Activated CD8-positive, alpha-beta T cell treated with anti-CD3 and anti-CD28 coated beads, Interleukin-2, amount 10 ng/mL, durations not matched to agents 7 days and 5 days (primary cell): ENCODE measurements around the gene PSME4. TPM values are rescaled to one million over a fixed set of nuclear protein-coding genes. Genes with fewer than 3 reads are reported as not detected.
"Not testable (repeated sequence)": the region's sequence is repeated elsewhere in the genome, so short reads cannot be mapped to it uniquely, and the experiment has no call there.

Source experiments
- ATAC-seq: fragments of 150-1000 bp; cut with Tn5 transposase; one replicate; pipeline ENCODE4 v1.10.0; 2021; ENCODE audit warnings: moderate library complexity
- CTCF ChIA-PET: fragments of 350-600 bp; sonication (Branson Sonifier 250); formaldehyde crosslinking; loops from one replicate; lab custom pipeline; 2021; ENCODE audit warnings: antibody characterized with exemption; lab: Charles Lee
- POLR2A ChIA-PET: fragments of 350-600 bp; sonication (Branson Sonifier 250); formaldehyde crosslinking; loops from one replicate; lab custom pipeline; 2021; ENCODE audit warnings: antibody characterized with exemption; lab: Charles Lee
- DNase-seq: peaks from one replicate; pipeline ENCODE4 v3.0.0-alpha.2; 2020
- H3K27ac Mint-ChIP-seq: one replicate; pipeline ENCODE4 v1.8.0; 2021; ENCODE audit warnings: mild to moderate bottlenecking, mixed read lengths
- H3K27me3 Mint-ChIP-seq: one replicate; pipeline ENCODE4 v1.8.0; 2021; ENCODE audit warnings: low read depth, mixed read lengths
- H3K36me3 Mint-ChIP-seq: one replicate; pipeline ENCODE4 v1.8.0; 2021; ENCODE audit warnings: low read depth, mixed read lengths
- H3K4me1 Mint-ChIP-seq: one replicate; pipeline ENCODE4 v1.8.0; 2021; ENCODE audit warnings: low read depth, mixed read lengths
- H3K4me3 Mint-ChIP-seq: one replicate; pipeline ENCODE4 v1.8.0; 2021; ENCODE audit warnings: mild to moderate bottlenecking, mixed read lengths
- H3K9me3 Mint-ChIP-seq: one replicate; pipeline ENCODE4 v1.8.0; 2022; ENCODE audit warnings: mixed read lengths; ENCODE audit not compliant: insufficient read depth
- total RNA-seq, 2 experiments: library from RNA; stranded (reverse); gene quantifications; one replicate each; pipeline ENCODE4 v1.2.3, GENCODE V29; 2021

PSME4 gene
- total RNA-seq, 2 experiments from 2014 or later: 55.3 to 56.8 TPM

DNA sequence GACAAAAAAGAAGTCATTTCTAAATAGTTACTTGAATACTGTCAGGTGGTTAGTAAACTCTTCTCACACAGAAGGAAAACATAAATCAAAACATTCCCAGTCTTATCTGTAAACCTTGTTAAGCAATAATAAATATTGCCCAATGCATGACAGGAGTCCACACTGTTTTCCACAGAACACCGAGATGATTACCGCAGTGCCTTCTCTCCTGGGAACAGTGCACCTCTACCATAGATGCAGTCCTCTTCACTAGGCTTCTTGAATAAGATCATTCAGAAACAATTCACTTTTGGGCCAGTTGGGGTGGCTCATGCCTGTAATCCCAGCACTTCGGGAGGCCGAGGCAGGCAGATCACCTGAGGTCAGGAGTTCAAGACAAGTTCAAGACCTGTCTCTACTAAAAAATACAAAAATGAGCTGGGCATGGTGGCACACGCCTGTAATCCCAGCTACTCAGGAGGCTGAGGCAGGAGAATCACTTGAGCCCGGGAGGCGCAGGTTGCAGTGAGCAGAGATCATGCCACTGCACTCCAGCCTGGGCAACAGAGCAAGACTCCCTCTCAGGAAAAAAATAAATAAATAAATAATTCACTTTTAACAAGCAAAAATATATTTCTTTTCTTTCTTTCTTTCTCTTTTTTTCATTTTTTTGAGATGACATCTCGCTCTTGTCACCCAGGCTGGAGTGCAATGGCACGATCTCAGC is 119.6 kb downstream of the PSME4 start:
- H3K4me3 Mint-ChIP-seq, POLR2A ChIA-PET, ATAC-seq, DNase-seq, H3K27ac Mint-ChIP-seq, H3K9me3 Mint-ChIP-seq, H3K27me3 Mint-ChIP-seq, H3K4me1 Mint-ChIP-seq, CTCF ChIA-PET: not testable (repeated sequence)
- peaks cover 22% of the 10 kb centered on the region for H3K36me3 Mint-ChIP-seq

DNA sequence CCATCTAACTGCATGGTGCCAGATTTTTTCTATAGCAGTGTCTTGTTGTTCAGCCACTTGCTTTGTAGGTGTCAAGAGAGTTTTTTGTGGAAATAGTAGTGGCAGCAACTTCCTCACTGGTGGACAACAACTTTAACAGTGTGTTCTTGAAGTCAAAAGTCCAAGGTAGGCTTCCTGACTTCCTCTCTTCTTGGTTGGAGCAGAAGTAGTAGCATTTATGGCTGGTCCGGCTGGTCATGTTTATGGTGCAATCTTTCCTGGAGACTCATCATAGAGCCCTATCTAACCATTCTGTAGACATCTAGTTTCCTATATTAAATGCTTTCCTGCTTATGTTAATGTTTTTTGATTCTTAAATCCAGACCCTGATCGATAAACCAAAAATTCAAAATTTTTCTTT is 122.7 kb downstream of the PSME4 start:
- Mint-ChIP-seq H3K4me1 (peaks cover 4% of the 10 kb centered on the region), H3K36me3 (peaks cover 11% of the 10 kb centered on the region), H3K27me3 (no peaks in the 10 kb centered on the region), H3K27ac (no peak overlapping the region), H3K9me3 (no peaks in the 10 kb centered on the region), H3K4me3 (no peak overlapping the region)
- POLR2A ChIA-PET: no interaction called here
- DNase-seq (no peak), ATAC-seq (no peak)
- CTCF ChIA-PET: no interaction called here

DNA sequence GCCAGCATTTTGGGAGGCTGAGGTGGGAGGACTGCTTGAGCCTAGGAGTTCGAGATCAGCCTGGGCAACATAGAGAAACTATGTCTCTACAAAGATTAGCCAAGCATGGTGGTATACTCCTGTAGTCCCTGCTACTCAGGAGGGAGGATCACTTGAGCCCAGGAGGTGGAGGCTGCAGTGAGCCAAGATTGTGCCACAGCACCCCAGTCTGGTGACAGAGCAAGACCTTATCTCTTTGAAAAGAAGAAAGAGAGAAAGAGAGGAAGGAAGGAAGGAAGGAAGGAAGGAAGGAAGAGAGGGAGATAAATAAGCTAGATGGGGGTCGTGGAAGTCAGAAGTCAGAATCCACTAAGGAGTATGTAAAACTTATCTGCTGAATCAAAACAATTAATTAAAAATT is 127.2 kb downstream of the PSME4 start:
- no peak for DNase-seq
- ATAC-seq: no peak
- Mint-ChIP-seq H3K27ac (no peak overlapping the region), H3K4me3 (no peak overlapping the region), H3K36me3 (peaks cover 7% of the 10 kb centered on the region), H3K4me1 (peaks cover 4% of the 10 kb centered on the region), H3K27me3 (no peaks in the 10 kb centered on the region), H3K9me3 (no peaks in the 10 kb centered on the region)
- ChIA-PET CTCF (no interaction called here), POLR2A (no interaction called here)

DNA sequence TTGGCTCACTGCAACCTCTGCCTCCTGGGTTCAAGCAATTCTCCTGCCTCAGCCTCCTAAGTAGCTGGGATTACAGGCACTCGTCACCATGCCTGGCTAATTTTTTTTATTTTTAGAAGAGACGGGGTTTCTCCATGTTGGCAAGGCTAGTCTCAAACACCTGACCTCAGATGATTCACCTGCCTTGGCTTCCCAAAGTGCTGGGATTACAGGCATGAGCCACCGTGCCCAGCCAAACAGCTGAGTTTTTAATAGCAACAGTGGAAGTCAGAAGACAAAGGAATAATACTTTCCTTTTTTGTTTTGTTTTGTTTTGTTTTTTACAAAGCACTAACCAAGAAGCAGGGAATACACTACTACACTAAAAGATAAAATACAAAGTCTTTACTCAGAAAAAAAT is 127.9 kb downstream of the PSME4 start:
- no peaks in the 10 kb centered on the region for H3K27me3 Mint-ChIP-seq
- H3K36me3 Mint-ChIP-seq: peaks cover 2% of the 10 kb centered on the region
- peaks cover 4% of the 10 kb centered on the region for H3K4me1 Mint-ChIP-seq
- no peaks in the 10 kb centered on the region for H3K9me3 Mint-ChIP-seq
- DNase-seq: no peak
- ATAC-seq: no peak
- no peak overlapping the region for H3K4me3 Mint-ChIP-seq
- H3K27ac Mint-ChIP-seq: no peak overlapping the region
- CTCF ChIA-PET: no interaction called here
- POLR2A ChIA-PET: no interaction called here

DNA sequence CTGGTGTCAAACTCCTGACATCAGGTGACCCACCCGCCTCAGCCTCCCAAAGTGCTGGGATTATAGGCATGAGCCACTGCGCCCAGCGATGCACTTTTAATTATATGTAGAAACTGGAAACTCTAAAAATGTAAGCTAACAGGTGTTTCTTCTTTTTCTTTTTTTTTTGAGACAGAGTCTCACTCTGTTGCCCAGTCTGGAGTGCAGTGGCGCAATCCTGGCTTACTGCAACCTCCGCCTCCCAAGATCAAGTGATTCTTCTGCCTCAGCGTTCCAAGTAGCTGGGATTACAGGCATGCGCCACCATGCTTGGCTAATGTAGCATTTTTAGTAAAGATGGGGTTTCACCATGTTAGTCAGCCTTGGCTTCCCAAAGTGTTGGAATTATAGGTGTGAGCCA is 129.1 kb downstream of the PSME4 start:
- H3K27me3 Mint-ChIP-seq: not testable (repeated sequence)

DNA sequence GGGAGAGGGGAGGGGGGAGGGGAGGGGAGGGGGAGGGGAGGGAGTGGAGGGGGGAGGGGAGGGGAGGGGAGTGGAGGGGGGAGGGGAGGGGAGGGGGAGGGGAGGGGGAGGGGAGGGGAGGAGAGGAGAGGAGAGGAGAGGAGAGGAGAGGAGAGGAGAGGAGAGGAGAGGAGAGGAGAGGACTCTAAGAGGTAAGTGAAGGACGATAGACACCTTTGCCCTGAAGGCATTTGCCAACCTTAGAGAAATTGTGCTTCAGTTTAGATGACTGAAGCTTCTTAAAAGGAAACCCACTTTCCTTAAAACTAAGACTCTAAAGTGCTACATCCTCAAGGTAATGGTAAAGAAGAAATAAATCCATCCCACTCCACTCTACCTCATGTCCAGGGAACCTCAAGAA is 130.2 kb downstream of the PSME4 start:
- CTCF ChIA-PET: no interaction called here

More for the DNA sequence above, 129.1 kb downstream of the PSME4 start:
- H3K36me3 Mint-ChIP-seq, CTCF ChIA-PET, H3K4me3 Mint-ChIP-seq, H3K27ac Mint-ChIP-seq, H3K9me3 Mint-ChIP-seq, DNase-seq, POLR2A ChIA-PET, ATAC-seq, H3K4me1 Mint-ChIP-seq: not testable (repeated sequence)

DNA sequence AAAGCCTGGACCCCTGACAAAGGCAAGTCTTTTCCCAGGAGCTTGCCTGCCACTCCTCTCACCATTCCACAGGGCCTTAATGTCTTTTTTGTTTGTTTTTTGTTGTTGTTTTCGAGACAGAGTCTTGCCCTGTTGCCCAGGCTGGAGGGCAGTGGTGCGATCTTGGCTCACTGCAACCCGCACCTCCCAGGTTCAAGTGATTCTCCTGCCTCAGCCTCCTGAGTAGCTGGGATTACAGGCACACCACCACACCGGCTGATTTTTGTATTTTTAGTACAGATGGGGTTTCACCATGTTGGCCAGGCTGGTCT is 140.9 kb downstream of the PSME4 start:
- H3K36me3 Mint-ChIP-seq, POLR2A ChIA-PET, H3K27me3 Mint-ChIP-seq, H3K4me3 Mint-ChIP-seq, CTCF ChIA-PET, H3K4me1 Mint-ChIP-seq, H3K9me3 Mint-ChIP-seq, ATAC-seq, H3K27ac Mint-ChIP-seq, DNase-seq: not testable (repeated sequence)

More for the DNA sequence above, 130.2 kb downstream of the PSME4 start:
- POLR2A ChIA-PET: no interaction called here
- Mint-ChIP-seq H3K4me3 (no peak overlapping the region), H3K36me3 (no peaks in the 10 kb centered on the region), H3K4me1 (peaks cover 4% of the 10 kb centered on the region), H3K27me3 (no peaks in the 10 kb centered on the region), H3K9me3 (no peaks in the 10 kb centered on the region), H3K27ac (no peak overlapping the region)
- no peak for ATAC-seq
- no peak for DNase-seq

DNA sequence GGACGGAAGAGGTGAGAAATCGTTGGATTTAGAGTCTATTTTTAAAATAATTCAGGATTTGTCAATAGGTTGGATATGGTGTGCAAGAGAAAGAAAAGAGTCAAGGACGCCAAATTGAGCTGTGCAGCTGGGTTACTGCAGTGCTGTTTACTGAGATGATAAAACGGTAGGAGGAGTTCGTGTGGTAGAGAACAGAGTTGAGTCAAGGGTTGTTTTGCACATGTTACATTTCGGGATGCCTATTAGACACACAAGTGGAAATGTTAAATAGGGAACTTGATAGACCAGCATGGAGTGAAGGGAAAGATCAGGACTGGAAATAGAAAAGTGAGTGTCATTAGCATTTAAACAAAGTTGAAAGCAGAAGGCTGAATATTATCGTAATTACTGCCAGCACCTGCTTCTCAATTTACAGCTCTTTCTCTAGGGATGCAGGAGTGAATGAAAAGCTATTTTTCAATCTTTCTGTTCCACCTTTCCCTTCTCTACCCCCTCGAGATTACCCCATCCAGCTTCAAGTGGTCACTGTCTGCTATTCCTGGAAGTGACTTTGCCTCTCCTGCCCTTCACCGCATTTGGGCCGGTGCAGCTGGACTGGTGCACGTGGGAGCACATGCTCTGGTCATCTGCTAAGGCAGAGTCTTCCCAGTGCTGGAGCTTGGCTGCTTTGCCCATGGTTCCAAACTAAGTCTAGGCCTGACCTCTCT is 141.4 kb downstream of the PSME4 start:
- H3K36me3 Mint-ChIP-seq: peaks cover 2% of the 10 kb centered on the region
- no peaks in the 10 kb centered on the region for H3K4me1 Mint-ChIP-seq
- H3K4me3 Mint-ChIP-seq: no peak overlapping the region
- no peaks in the 10 kb centered on the region for H3K9me3 Mint-ChIP-seq
- ChIA-PET CTCF (no interaction called here), POLR2A (no interaction called here)
- no peak overlapping the region for H3K27ac Mint-ChIP-seq
- no peak for DNase-seq
- H3K27me3 Mint-ChIP-seq: no peaks in the 10 kb centered on the region
- no peak for ATAC-seq

DNA sequence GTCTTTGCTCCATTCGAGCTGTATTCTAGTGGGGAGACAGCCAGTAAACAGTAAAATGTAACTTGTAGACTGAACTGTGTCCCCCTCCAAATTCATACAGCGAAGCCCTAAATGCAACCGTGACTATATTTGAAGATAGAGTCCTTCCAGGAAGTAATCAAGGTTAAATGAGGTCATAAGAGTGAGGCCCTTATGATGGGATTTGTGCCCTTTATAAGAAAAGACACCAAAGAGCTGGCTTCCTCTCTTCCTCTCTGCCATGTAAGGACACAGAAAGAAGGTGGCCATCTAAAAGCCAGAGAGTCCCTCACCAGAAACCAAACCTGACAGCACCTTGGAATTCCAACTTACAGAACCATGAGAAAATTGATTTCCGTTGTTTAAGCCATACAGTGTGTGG is 142.5 kb downstream of the PSME4 start:
- Mint-ChIP-seq H3K36me3 (peaks cover 2% of the 10 kb centered on the region), H3K27me3 (no peaks in the 10 kb centered on the region), H3K9me3 (no peaks in the 10 kb centered on the region), H3K4me1 (no peaks in the 10 kb centered on the region), H3K4me3 (no peak overlapping the region), H3K27ac (no peak overlapping the region)
- CTCF ChIA-PET: no interaction called here
- ATAC-seq (no peak), DNase-seq (no peak)
- POLR2A ChIA-PET: no interaction called here

DNA sequence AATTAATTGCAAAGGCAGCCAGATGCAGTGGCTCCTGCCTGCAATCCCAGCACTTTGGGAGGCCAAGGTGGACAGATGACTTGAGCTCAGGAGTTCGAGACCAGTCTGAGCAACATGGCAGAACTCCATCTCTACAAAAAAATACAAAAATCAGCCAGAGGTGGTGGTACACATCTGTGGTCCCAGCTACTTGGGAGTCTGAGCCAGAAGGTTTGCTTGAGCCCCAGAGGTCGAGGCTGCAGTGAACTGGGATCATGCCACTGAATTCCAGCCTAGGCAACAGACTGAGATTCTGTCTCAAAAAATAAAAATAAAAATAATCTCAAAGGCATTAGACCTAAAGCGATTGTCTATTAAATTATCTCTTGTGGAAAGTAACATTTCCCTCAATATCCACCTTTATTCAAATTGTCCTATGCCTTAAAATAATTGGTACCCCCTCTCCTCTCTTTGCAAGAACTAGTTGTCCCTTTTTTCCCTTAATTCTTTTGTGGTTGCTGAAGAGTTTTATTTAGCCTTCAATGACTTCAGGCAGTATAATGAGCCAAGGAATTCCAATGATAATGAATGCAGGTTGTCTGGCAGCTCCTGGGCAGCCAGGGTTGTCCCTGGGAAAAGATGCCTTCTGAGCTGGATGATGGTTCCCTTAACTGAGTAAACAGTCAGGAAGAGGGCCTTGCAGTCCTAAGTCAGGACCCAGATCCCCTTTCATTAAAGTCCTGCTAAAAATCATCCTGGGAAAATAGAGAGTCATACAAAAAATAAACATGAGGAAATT is 143.2 kb downstream of the PSME4 start:
- no peaks in the 10 kb centered on the region for H3K27me3 Mint-ChIP-seq
- no peak overlapping the region for H3K4me3 Mint-ChIP-seq
- H3K9me3 Mint-ChIP-seq: no peaks in the 10 kb centered on the region
- no peak overlapping the region for H3K27ac Mint-ChIP-seq
- no peaks in the 10 kb centered on the region for H3K4me1 Mint-ChIP-seq
- DNase-seq: no peak
- peaks cover 2% of the 10 kb centered on the region for H3K36me3 Mint-ChIP-seq
- ChIA-PET POLR2A (no interaction called here), CTCF (no interaction called here)
- no peak for ATAC-seq

DNA sequence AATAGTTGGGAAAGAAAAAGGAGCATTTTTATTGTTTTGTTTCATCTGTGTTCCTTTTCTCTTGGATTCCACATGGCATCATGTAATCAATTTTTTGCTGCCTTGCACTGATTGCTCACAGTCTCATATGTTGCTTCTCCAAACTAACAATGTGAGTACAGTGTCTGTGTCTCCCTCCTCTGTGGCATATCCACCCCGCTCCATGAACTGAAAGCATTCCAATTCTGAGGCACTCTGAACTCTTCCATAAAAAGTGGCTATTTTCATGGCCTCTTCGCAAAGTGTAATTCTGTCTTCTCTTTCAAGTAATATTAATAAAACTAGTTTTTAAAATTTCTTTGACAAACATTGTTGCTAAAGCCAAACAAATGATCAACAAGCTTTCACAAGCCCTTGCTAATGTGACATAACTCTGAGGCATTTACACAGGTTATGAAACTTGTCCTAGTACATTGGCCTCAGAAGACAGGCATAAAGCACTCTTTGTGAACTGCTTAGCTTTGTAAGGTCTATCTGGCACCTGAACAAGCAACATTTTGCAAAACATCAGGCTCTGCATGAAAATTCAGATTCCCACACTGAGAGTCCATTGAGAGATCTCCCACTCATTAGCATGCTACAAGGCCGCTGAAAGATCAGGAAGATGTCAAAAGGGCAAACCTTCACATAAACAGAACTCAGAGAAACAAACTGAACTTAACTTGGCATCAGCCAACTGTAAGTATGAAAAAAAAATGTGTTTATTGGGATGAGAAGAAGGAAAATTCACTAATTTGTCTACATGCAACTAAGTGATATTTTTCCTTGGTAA is 144.0 kb downstream of the PSME4 start:
- H3K27me3 Mint-ChIP-seq: no peaks in the 10 kb centered on the region
- no peak for DNase-seq
- no peak overlapping the region for H3K4me3 Mint-ChIP-seq
- H3K27ac Mint-ChIP-seq: no peak overlapping the region
- no peak for ATAC-seq
- peaks cover 2% of the 10 kb centered on the region for H3K36me3 Mint-ChIP-seq
- H3K4me1 Mint-ChIP-seq: no peaks in the 10 kb centered on the region
- H3K9me3 Mint-ChIP-seq: no peaks in the 10 kb centered on the region
- POLR2A ChIA-PET: interaction anchor here (0.6 kb wide), 1 partner anchor 41 kb away, joined by 3 read pairs; no protein-coding TSS in a partner anchor
- CTCF ChIA-PET: no interaction called here
